Stimulated activated CD4-positive, alpha-beta T cell treated with anti-CD3 and anti-CD28 coated beads, Interleukin-1b, Interleukin-23, amount 100 ng/mL, for 4 hours (primary cell): ENCODE data around the gene TRIML2.
"Not testable (repeated sequence)": the region's sequence is repeated elsewhere in the genome, so short reads cannot be mapped to it uniquely, and the experiment has no call there.

Experiments used
- DNase-seq, 2 donors: peaks; one replicate each; pipeline ENCODE4 v3.0.0-alpha.2; 2020; ENCODE audit warnings: low read depth in 2 of 2

Gene TRIML2

GRCh38 chr4:188107931-188108843 lies 1.2 kb downstream of the TRIML2 start:
- no peak for DNase-seq

GRCh38 chr4:188106454-188106853 lies 2.9 kb downstream of the TRIML2 start:
- DNase-seq, result no peak

- no peak for DNase-seq
Observed at GRCh38 chr4:188092824-188093223, 16.6 kb downstream of the TRIML2 start.

- no peak for DNase-seq
Observed at GRCh38 chr4:188086858-188087257, 22.5 kb downstream of the TRIML2 start.

- no peak for DNase-seq
Observed at GRCh38 chr4:188082796-188083195, 26.6 kb downstream of the TRIML2 start.

GRCh38 chr4:188078116-188078515 lies 31.3 kb downstream of the TRIML2 start:
- DNase-seq, result no peak

- DNase-seq, result no peak
Observed at GRCh38 chr4:188076169-188076568, 33.2 kb downstream of the TRIML2 start.

GRCh38 chr4:188061083-188061482 lies 48.3 kb downstream of the TRIML2 start:
- DNase-seq, result no peak

GRCh38 chr4:188053302-188053701 lies 56.1 kb downstream of the TRIML2 start:
- DNase-seq, result no peak

- DNase-seq, result no peak
Observed at GRCh38 chr4:188046657-188047056, 62.7 kb downstream of the TRIML2 start.

GRCh38 chr4:188045461-188045860 lies 63.9 kb downstream of the TRIML2 start:
- DNase-seq, result not testable (repeated sequence)

GRCh38 chr4:188043154-188043553 lies 66.2 kb downstream of the TRIML2 start:
- no peak for DNase-seq

- DNase-seq, result no peak
Observed at GRCh38 chr4:188042191-188042590, 67.2 kb downstream of the TRIML2 start.

- no peak for DNase-seq
Observed at GRCh38 chr4:188041721-188042120, 67.7 kb downstream of the TRIML2 start.
